SK-N-SH (cell line): ENCODE results near the gene ATG7.

ENCODE experiments used
- CTCF ChIP-seq: fragments of 200-600 bp; sonication (generic); IDR thresholded peaks from 2 replicates; pipeline ENCODE4 v1.6.1; 2017; ENCODE audit warnings: antibody characterized with exemption, mild to moderate bottlenecking, moderate library complexity
- EP300 ChIP-seq, 2 experiments: IDR thresholded peaks; 2 replicates each; pipeline versions ENCODE4 v1.4.0 to v1.6.1; 2012; ENCODE audit warnings: borderline replicate concordance in 1 of 2, low read depth in 1 of 2, low read length in 1 of 2
- GATA2 ChIP-seq: sonication (generic); formaldehyde crosslinking; IDR thresholded peaks from 2 replicates; pipeline ENCODE4 v1.5.0; 2020; ENCODE audit warnings: mild to moderate bottlenecking, missing genetic modification reagents
- MXI1 ChIP-seq: IDR thresholded peaks from 2 replicates; pipeline ENCODE4 v1.6.1; 2012; ENCODE audit warnings: mild to moderate bottlenecking, low read depth, low read length, improper control_type of control experiment
- NFIC ChIP-seq: IDR thresholded peaks from 2 replicates; pipeline ENCODE4 v1.4.0; 2012; ENCODE audit warnings: borderline replicate concordance
- NRF1 ChIP-seq: IDR thresholded peaks from 2 replicates; pipeline ENCODE4 v1.6.1; 2012; ENCODE audit warnings: low read depth, mild to moderate bottlenecking, low read length
- REST ChIP-seq: IDR thresholded peaks from 2 replicates; pipeline ENCODE4 v1.6.1; 2012; ENCODE audit warnings: mild to moderate bottlenecking, low read depth, low read length, moderate library complexity
- RFX5 ChIP-seq: IDR thresholded peaks from 2 replicates; pipeline ENCODE4 v1.6.1; 2012; ENCODE audit warnings: mild to moderate bottlenecking, improper control_type of control experiment, low read length
- RXRA ChIP-seq: IDR thresholded peaks from 2 replicates; pipeline ENCODE4 v1.4.0; 2012; ENCODE audit warnings: low read depth, mild to moderate bottlenecking, borderline replicate concordance
- TCF12 ChIP-seq: IDR thresholded peaks from 2 replicates; pipeline ENCODE4 v1.4.0; 2012
- USF2 ChIP-seq: fragments of 150-350 bp; IDR thresholded peaks from 2 replicates; pipeline ENCODE4 v1.6.1; 2017; ENCODE audit warnings: antibody characterized with exemption, low read length, low read depth, borderline replicate concordance

- TF ChIP-seq TCF12, result no peak
- TF ChIP-seq MXI1, result no peak
- no peak for TF ChIP-seq CTCF
- no peak for TF ChIP-seq RXRA
- TF ChIP-seq NRF1, result no peak
- TF ChIP-seq USF2, result no peak
- TF ChIP-seq EP300 (IDR thresholded peaks at IDR 0.05; ENCODE audit: borderline replicate concordance in 1 of 2, low read depth in 1 of 2, low read length in 1 of 2), result no peak
- no peak for TF ChIP-seq RFX5
- TF ChIP-seq GATA2, result no peak
- no peak for TF ChIP-seq NFIC
- TF ChIP-seq REST, result no peak
Measured at GRCh38 chr3:11247362-11247761, 24.8 kb upstream of the ATG7 start.
